Endothelial cell of hepatic sinusoid (primary cell): ENCODE results near the gene COL7A1.

Experiments
- in situ Hi-C: cut with HindIII; loops from 2 replicates; pipeline ENCODE4 v1.10.0; 2017; ENCODE audit warnings: low sequenced_read_pairs

The COL7A1 gene

DNA sequence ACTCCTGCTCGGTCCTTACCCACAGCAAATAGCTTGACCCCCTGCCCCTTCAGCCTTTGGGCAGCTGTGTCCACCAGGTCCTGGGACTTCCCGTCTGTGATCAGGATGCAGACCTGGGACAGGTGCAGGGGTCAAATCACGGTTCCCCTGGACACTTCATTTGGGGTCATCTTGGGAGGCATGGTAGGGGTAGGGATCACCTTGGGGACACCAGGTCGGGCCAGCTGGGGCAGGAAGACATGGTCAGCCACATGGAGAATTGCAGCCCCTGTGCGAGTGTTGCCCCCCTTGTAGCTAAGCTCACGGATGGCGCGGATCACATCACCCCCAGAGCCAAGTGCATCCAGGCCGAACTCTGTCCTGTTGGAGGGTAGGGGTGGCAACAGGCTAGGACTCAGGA lies 1.8 kb downstream of the COL7A1 start:
- in situ Hi-C loops = no loop called here

DNA sequence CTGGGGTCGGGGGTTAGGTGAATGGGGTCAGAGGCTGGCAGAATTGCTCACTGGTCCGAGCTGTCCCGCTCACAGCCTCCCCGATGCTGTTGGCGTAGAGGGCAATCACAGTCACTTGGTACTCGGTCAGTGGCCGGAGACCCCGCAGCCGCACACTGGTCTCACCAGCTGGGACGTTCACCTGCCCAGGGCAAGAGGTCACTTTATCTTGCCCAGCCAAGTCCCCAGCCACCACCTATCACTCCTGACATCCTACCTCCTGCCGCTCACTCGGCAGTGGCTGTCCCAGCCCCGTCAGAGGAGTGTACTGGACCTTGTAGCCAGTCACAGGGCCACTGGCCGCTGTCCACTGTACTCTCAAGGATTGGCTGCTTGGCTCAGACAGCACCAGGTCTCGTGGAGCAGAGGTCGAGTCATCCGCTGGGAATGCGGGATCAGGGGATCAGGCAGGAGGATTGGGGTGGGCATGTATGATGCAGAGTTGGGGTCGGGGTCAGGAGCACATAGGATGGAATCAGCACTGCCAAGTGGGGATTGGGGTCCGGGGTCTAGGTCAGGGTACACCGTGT lies 2.5 kb downstream of the COL7A1 start:
- in situ Hi-C loops = no loop called here

DNA sequence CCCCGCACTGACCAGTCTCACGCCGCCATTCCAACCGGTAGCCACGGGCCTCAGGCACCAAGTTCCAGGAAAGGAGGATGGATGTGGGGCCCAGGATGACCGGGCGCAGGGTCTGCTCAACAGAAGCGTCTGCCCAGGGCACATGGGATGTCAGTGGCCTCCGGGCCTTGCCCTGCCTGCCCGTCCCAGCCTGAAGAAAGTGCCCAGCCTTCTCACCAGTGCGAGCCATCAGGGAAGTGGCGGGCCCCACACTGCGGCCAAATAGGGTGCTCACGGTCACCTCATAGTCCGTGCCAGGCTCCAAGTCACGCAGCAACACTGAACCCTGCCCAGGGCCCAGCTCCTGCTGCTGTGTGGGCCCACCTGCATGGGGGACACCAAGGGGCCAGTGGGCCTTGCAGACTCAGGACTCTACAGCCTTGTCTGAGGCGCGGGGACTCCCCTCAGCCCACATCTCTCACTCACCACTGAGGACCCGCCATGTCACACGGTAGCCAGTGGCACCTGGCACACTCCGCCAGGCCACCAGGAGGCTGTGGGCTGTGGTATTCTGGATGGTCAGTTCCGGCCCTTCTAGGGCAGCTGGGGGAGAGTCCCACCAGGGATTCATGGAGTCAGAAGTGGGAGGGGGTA lies 3.1 kb downstream of the COL7A1 start:
- in situ Hi-C loops = no loop called here

DNA sequence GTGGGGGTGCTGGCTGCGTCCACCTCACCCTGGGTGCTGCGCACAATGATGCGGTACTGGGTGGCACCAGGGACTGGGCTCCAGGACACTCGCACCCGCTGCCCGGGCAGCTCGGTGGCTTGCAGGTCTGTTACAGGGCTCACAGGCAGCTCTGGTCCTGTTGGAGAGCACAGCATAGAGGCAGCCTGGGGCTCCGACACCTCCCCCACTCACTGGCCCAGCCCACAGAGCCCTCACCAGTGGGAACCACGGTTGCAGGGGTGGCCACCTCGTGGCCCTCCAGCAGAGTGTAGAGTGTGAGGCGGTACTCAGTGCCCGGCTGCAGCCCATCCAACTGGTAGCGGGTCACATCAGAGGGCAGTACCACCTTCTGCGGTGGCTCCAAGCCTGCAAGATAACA lies 3.7 kb downstream of the COL7A1 start:
- in situ Hi-C loops = no loop called here

DNA sequence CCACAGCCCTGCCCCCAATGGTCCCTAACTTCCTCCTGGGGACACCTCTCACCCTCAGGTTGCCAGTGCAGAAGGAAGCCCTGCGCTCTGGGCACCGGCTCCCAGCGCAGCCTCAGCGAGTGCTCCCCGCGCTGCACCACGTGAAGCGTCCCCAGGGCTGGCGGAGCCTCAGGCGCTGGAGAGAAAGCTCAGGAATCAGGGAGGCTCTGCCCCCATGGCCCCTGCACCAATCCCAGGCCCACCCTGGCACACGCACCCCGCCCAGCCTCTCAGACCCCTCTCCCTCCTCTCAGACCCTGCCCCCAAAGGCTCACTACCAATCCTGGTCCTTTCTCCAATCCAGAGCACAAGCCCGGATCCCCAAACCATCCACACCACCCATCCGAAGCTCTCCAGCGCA lies 6.9 kb downstream of the COL7A1 start:
- in situ Hi-C loops = no loop called here

DNA sequence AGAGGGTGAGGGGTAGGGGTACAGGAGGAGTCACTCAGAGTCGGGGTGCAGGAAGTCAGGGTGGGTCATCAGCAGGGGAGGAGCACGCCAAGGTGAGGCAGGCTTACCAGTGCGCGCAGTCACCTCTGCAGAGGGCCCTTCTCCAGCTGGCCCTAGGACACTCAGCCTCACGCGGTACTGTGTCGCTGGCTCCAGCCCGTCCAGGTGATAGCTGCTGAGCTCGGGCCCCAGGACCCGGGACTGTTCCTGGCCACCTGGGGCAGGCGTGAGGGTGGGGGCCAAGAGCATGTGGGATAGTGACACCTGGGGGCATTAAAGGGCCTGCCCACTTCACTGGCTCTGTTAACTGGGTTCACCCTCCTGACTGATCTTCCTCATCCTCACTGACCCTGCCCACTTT lies 7.4 kb downstream of the COL7A1 start:
- in situ Hi-C loops = no loop called here

DNA sequence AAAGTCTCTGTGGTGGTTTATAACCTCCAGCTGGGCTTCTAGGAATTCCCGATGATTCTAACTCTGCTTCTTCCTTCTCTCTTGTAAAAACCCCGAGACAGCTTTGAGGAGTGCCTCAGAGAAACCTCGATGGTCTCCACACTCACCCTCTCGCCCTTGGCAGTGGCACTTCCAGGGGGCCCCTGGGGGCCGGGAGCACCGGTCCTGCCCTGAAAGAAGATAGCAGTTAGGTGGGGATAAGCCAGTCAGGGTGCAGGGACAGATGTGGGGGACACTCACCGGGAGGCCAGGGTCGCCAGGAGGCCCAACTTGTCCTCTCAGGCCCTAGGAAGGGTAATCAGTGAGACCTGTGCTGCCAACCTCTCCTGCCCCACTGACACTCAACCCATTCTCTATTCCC lies 9.7 kb downstream of the COL7A1 start:
- in situ Hi-C loops = no loop called here

DNA sequence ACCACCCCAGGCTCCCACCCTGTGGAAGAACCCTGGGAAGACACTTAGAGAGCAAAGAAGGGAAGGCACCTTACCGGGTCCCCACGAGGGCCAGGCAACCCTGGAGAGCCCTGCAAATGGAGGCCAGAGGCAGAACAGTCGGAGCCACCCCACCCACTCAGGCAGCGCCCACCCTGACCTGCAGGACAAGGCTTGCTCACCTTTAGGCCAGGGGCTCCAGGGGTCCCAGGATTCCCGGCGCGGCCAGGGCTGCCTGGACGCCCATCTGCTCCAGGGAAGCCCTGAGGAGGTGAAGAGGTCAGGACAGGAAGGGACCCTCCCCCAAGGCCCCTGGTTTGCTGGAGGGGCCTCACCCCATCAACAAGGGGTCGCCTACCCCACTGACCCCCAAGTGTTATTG lies 10.3 kb downstream of the COL7A1 start:
- in situ Hi-C loops = no loop called here

DNA sequence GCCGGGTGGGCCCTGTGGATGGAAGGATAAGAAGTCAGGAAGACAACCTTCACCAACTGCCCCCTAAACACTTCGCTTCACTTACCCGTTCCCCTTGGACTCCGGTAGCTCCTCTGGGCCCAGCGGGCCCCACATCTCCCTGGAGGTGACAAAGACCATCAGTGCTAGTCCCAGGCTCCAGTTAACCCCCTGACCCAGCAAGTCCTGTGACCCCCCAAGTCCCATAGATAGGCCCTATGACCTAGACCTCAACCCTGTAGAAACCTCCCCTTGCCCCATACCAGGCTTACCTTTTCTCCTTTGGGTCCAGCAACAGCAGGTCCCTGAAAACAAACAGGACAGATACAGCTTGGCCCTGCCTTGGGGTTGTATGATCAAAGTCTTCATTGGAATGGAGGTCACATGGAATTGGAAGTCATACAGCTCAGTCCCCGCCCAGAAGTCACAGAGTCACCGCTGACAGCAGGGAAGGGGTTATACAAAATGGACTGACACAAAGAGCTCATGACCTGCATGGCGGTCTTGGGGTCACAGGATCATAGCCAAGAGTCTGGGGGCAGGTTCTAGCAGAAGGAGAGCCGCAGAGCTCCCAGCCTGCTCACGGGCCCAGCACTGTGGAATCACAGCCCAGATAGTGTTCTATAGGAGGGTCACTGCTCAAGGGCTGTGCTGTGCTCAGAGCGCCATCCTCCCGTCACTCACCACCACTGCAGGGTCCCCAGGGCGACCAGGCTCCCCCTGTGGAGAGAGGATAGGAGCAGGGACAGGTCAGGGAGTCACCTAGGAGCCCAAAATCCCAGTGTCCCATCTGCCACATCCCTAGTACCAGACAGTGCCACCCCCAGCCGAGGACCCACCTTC lies 13.3 kb downstream of the COL7A1 start:
- in situ Hi-C loops = no loop called here

DNA sequence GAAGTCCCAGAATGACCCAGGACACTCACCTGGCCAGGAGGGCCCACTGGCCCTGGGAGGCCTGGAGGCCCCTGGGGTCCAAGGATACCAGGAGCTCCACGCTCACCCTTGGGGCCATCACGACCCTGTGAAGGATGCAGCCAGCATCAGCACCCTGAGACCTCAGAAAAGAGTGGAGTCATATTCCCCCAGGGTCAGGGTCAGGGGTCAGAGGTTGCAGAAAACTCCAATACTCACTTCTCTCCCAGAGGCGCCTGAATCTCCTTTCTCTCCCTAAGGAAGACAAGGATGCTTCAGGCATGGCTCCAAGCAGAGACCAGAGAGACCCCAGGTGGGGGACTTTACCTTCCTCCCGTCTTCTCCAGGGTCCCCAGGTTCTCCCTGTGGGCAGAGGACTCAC lies 18.5 kb downstream of the COL7A1 start:
- in situ Hi-C loops = no loop called here

DNA sequence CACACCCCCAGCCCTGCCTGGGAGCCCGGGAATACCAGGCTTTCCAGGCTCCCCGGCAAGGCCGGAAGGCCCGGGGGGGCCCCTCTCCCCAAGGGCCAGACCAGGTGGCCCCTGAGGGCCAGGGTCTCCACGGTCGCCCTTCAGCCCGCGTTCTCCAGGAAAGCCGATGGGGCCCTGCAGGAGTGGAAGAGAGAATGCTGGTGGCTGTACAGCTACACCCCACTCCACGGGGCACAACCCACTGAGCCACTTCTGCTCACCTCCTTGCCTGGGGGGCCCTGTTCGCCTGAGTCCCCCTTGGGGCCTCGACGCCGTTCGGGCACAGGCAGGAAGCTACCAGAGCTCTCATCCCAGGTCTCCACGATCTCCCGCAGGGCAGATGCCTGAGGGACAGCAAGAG lies 19.8 kb downstream of the COL7A1 start:
- in situ Hi-C loops = no loop called here

DNA sequence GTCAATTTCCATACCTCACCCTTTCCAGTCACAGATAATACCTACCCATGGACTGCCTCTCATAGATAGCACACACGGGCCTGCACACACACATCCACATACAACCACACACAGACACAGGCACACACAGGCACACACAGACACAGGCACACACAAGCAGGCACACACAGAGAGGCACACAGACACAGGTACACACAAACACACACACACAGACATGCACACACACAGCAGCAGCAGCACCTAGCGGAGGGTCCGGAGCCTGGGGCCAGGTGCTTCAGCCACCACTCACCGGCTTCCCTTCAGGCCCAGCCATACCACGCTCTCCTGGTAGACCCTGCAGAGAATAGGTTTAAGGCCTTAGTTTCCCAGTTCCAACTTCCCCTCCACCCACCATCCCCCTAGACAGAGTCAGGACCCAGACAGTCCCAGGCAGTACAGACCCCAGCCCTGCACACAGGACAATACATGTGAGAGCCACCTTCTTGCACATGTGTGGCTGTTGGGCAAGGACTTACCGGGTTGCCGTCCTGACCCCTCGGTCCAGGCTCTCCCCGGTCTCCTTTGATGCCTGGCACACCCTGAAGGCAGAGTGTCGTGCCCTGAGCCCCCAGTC lies 21.1 kb downstream of the COL7A1 start:
- in situ Hi-C loops = no loop called here

DNA sequence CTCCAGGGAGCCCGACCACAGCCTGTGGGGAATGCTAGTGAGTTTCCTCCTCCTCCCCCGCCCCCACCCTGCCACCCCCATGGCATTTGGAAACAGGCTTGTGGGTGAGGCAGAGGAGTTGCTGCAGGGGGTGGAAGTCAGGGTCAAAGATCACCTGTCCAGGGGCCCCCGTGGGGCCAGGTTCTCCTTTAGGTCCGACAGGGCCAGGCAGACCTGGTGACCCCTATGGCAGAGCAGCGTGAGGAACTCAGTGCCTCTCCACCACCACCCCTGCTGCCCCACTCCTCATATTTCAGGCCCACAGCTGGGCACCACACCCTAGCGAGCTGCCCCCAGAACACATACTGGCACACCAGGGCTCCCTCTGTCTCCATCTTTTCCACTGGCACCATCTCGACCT lies 22.6 kb downstream of the COL7A1 start:
- in situ Hi-C loops = no loop called here

DNA sequence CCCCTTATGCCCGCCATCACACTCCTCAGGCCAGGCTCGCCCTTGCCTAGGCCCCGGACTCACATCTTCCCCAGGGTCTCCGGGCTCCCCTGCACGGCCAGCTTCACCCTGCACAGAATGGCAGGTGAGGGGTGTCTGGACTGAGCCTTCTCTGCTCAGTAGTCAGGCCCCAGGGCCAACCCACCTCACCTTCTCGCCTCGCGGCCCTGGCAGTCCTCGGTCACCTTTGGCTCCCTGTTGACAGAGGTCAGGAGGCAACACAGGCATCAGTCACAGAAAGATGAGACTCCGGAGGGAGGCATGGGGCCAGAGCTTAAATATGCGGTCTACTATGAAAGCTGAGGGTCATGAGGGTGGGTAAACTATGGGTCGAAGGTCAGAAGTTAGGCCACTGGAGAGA lies 23.2 kb downstream of the COL7A1 start:
- in situ Hi-C loops = no loop called here

DNA sequence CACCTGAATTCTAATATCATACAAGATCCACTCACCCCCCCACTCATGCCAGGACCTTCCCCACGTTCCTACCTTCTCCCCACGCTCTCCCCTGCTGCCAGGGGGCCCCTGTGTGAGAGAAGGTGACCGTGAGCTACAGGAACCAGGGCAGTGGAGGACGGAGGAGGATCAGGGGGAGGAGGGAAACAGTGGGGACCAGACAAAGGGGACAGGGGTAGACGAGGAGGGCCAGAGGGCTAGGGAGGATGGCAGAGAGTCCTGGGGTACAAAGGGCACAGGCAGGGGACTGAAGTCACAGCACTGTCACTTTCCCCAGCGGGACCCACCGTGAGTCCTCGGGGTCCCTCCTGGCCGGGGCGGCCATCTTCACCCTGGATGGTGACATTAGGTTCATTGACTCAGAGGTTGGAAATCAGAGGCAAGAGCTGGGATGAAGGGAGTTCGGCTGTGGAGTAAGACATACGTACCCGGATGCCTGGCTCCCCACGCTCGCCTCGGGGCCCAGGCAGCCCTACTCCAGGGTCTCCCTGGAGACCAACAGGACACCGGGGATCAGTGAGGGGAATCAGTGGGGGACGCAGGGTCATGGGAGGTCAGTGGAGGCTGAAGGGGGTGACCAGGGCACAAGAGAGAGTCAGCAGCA lies 25.2 kb downstream of the COL7A1 start:
- in situ Hi-C loops = no loop called here

DNA sequence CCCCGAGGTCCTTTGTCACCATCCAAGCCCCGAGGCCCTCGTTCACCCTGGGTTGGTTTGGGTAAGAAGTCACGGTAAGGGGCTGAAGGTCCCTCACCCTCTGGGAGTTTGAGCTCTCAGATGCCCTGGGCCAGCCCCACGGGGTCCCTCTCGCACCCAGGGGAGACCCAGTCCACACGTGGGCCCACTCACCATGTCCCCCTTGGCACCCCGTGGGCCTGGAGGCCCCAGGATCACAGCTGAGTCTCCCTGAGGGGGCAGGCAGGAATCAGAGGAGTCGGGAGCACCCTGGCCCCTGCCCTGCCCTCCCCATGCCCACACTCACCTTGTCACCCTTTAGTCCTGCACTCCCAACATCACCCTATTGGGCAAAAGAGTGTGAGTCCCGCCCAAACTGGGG lies 25.7 kb downstream of the COL7A1 start:
- in situ Hi-C loops = no loop called here

DNA sequence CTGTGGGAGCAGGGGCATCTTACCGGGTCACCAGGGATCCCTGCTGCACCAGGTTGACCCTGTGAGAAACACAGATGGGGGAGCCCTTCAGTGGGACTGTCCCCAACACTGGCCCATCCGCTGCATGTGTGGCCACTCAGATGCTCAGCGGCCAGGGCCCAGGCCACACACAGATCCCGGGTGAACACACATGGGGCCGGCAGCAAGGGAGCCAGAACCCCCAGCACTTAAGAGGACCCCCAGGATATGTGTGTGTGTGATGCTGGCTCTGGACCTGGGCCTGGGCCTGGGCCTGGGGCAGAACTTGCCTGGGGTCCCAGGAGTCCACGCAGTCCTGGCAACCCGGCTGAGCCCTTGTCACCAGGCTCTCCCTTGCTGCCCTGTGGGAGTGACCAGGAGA lies 26.7 kb downstream of the COL7A1 start:
- in situ Hi-C loops = no loop called here

DNA sequence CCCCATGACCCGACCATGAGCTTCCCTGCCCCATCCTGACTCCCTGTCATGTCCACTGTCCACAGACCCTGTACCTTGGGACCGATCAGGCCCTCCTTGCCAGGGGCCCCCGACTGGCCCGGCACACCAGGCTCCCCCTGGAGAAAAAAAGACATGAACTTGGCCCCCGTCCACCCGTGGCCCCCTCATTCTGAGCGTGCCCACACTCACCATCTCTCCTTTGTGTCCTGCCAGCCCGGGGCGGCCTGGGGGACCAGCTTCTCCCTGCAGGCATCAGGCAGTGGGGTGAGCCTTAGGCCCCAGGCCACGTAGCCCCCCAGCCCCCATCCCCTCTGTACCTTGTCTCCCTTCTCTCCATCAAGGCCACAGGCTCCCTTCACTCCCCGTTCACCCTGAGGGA lies 27.6 kb downstream of the COL7A1 start:
- in situ Hi-C loops = no loop called here

DNA sequence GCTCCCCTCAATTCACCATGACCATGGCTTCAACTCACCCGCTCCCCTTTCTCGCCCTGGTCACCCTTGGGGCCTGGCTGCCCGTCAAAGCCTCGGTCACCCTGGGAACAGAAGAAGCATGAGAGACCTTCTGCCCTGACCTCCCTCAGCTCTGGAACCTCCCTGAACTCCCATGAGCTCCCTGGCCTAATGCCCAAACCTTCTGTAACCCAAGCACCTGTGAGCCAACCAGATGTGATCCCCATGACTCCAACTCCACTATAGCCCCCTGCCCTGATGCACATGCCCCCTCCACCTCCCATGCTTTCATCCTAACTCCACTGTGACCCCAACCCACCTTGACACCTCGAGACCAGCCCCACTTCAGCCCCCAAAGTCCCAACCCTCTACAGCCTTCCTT lies 28.0 kb downstream of the COL7A1 start:
- in situ Hi-C loops = no loop called here

DNA sequence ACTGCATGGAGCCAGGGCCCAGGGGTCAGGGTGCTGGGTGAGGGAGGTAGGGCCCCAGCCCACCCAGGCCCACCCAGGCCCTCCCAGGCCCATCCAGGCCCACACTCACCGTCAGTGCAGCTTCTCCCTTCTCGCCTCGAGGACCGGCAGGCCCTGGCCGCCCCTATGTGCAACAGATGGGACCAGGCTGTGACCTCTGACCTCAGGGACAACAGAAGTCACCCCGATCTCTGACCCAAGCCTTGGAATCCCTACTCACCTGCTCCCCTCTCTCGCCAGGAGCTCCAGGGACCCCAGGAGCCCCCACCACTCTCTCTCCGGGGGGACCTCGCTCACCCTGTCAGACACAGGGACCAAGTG lies 28.7 kb downstream of the COL7A1 start:
- in situ Hi-C loops = no loop called here

DNA sequence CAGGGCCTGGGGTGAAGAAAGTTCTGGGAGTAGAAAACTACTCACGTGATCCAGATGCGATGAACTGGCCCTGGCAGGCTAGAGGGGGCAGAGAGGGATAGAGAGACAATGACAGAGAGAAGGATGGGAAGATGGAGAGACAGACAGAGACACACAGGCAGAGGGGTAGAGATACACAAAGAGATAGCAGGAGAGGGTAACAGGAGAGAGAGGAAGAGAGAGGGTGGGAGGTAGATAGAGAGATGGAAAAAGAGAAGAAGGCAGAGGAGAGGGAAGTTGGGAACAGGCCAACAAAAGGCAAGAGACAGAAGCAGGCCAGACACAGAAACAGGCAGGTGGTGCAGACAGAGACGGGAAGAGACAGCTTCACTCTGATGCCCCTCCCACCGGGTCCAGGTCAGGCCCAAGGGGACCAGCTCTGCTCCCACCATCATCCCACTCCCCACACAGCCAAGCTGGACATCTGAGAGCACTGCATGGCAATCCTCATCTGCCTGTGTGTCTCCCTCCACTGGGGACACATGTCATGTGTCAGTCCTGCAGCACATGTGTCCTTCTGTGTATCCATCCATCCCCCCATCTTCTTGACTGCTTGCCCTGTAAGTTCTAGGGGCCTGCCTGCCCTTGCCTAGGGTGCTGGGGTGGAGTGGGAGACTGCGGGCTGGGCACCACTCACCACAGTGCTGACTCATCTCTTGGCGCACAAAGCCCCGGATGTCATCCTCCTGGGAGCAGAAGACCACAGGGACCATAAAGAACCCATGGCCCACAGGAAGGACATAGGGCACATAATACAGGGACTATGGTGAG lies 29.3 kb downstream of the COL7A1 start:
- in situ Hi-C loops = no loop called here
